Lower leg skin (tissue), 4 donors: ENCODE measurements around the gene CSMD2. TPM values are rescaled to one million over a fixed set of nuclear protein-coding genes. Genes with fewer than 3 reads are reported as not detected.

Source experiments
- DNase-seq, 2 donors: peaks; one replicate each; pipeline ENCODE4 v3.0.0-alpha.2; 2019; ENCODE audit warnings: low spot score in 2 of 2
- H3K4me3 ChIP-seq: fragments of 200-600 bp; sonication (generic); 2 replicates; pipeline ENCODE4 v1.5.1; 2017; ENCODE audit warnings: mild to moderate bottlenecking, low read depth; ENCODE audit not compliant: poor library complexity, severe bottlenecking
- POLR2A ChIP-seq, 2 donors: fragments of 450-650 bp; IDR thresholded peaks; one replicate each; pipeline ENCODE4 v1.6.1; 2016 to 2017; ENCODE audit warnings: antibody characterized with exemption in 2 of 2, mild to moderate bottlenecking in 1 of 2, moderate library complexity in 1 of 2
- WGBS, 2 donors: methylation state at CpG; one replicate each; pipeline ENCODE4 v1.1.5; 2018; 5-methylcytosine and 5-hydroxymethylcytosine counted together
- intact Hi-C: fragments of 100-400 bp; cut with DNase I; formaldehyde crosslinking; loops from one replicate; pipeline ENCODE4 v1.15.0; 2023; ENCODE audit warnings: low total_unique reads
- total RNA-seq, 4 donors: library from RNA; depleted of rRNA; stranded (reverse); fragments of >200 nt; gene quantifications; one replicate each; pipeline ENCODE4 v1.1.0, GENCODE V29; 2016
- TF ChIP-seq, protein P1 (sequence below), 3 donors: fragments of 450-650 bp; IDR thresholded peaks; one replicate each; pipeline ENCODE4 v1.5.1; 2016; ENCODE audit warnings: antibody characterized with exemption in 3 of 3, mild to moderate bottlenecking in 3 of 3, moderate library complexity in 2 of 3

The CSMD2 gene
- total RNA-seq, 4 donors from 2014 or later, result 0.11 to 1.0 TPM; not detected in 2

DNA sequence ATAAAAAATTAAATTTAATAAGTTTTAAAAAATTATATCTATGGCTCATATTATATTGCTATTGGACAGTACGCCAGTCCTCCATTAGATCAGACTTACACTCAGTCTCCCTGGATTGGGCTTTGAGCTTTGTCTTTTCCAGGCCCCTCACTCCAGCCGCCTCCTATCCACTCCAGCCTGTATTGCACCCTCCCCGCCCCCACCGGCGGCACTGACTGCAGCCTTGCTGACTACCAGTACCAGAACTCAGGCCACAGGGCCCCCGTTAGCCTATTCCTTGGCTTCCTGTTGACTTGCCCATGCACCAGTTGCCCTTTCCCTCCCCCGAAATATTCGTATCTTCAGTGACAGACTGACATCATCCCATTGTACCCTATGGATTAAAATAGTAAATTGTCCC is 127.9 kb downstream of the CSMD2 start:
- no peak for DNase-seq
- TF ChIP-seq, protein P1, sequence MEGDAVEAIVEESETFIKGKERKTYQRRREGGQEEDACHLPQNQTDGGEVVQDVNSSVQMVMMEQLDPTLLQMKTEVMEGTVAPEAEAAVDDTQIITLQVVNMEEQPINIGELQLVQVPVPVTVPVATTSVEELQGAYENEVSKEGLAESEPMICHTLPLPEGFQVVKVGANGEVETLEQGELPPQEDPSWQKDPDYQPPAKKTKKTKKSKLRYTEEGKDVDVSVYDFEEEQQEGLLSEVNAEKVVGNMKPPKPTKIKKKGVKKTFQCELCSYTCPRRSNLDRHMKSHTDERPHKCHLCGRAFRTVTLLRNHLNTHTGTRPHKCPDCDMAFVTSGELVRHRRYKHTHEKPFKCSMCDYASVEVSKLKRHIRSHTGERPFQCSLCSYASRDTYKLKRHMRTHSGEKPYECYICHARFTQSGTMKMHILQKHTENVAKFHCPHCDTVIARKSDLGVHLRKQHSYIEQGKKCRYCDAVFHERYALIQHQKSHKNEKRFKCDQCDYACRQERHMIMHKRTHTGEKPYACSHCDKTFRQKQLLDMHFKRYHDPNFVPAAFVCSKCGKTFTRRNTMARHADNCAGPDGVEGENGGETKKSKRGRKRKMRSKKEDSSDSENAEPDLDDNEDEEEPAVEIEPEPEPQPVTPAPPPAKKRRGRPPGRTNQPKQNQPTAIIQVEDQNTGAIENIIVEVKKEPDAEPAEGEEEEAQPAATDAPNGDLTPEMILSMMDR (IDR thresholded peaks at IDR 0.05), result no peak
- TF ChIP-seq POLR2A (IDR thresholded peaks at IDR 0.05), result no peak
- no peak overlapping the region for H3K4me3 ChIP-seq
- WGBS, 2 donors, result 81 to 89% methylated on average over 8 of the region's 8 CpGs
- intact Hi-C loops, result no loop called here

DNA sequence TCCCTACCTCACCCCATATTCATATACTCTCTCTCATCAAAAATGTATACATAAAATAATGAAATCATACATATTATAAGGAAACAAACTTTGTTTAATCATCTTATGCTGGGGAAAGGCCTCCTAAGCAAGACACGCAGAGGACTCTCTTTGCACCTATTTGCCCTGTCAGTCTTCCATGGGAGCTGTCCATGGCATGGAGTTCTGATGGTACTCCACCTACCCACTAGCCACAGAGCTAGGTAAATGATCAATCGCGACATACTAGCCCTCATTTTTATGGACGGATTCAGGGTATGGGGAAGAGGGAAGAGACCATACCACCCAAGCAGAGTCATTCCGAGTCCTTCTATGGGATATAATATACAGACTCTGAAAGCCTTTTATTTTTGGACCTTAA is 131.0 kb downstream of the CSMD2 start:
- no peak overlapping the region for H3K4me3 ChIP-seq
- no peak for DNase-seq
- intact Hi-C loops, result loop anchor here (5.0 kb wide), 1 partner anchor 637 kb away; no protein-coding TSS in a partner anchor
- TF ChIP-seq, protein P1 (IDR thresholded peaks at IDR 0.05), result no peak
- WGBS, 2 donors, result 67 to 89% methylated on average over 5 of the region's 5 CpGs

DNA sequence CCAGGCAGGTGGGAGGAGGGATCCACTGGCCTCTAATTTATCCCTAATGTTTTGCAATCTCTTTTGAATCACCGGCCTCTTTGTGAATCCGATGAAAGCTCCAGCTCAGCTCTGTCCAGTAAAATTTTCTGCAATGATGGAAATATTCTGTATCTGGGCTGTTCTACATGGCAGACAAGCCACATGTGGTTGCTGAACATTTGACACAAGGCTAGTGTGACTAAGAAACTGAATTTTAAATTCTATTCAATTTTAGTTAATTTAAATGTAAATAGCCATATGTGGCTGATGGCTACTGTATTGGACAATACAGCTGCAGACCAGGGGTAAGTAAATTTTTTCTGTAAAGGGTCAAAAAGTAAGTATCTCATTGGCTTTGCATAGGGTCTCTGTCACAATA is 135.1 kb downstream of the CSMD2 start:
- intact Hi-C loops, result loop anchor here (5.0 kb wide), 1 partner anchor 633 kb away; no protein-coding TSS in a partner anchor
- DNase-seq, result no peak
- no peak overlapping the region for H3K4me3 ChIP-seq
- WGBS, 2 donors, result 86 to 94% methylated on average over 2 of the region's 2 CpGs
- TF ChIP-seq, protein P1 (IDR thresholded peaks at IDR 0.05), result no peak
- no peak for TF ChIP-seq POLR2A (IDR thresholded peaks at IDR 0.05)

DNA sequence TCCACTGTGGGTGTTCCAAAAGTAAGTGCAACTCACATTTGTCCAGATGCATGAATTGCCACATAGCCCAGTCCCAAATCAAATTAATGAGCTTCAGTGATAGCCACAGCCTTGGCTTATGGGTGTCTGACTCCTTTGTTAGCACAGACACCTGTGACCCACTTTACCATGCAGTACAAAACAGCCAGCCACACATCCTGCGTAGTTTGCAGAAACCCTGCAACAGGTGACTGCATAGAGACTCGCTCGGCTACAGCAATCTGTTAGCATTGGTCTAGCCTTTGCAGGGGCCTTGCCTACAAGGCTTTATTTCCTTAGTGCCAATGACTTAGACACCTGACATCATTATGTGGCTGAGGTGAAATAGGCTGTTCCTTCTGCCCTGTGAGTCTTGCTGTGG is 135.5 kb downstream of the CSMD2 start:
- intact Hi-C loops, result no loop called here
- no peak for DNase-seq
- TF ChIP-seq, protein P1 (IDR thresholded peaks at IDR 0.05), result no peak
- TF ChIP-seq POLR2A (IDR thresholded peaks at IDR 0.05), result no peak
- WGBS, 2 donors, result 77 to 86% methylated on average over 3 of the region's 3 CpGs
- no peak overlapping the region for H3K4me3 ChIP-seq

DNA sequence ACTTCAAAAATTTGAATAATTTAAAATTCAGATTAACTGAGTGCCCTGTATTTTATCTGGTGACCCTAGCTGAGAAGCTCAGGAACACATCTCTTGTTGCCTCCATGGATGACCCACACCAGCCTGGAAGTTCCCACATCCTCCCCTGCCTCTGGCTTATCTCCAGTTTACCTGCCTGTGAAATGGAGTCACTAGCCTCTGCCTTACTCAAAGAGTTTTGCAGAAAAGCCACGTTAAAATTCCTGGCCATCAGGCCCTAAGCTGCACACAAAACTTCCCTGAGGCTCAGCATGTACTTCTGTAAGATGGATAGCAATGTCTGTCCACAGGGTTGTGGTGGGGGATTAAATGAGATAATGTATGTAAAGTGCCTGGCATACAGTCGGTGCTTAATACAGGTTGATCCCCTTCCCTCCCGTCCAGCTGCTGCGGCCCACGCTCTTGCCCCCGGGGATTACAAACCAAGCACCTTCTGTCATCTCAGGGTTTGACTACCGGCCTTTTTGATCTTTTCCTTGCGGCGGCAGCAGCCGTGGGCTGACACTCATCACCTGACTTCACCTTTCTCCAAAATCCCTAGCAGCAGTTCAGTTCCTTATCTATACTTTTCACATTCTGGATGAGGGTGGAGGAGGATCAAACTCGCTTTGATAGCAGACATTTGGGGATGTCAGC is 136.5 kb downstream of the CSMD2 start:
- no peak for DNase-seq
- intact Hi-C loops, result no loop called here
- TF ChIP-seq, protein P1 (IDR thresholded peaks at IDR 0.05), result no peak
- TF ChIP-seq POLR2A (IDR thresholded peaks at IDR 0.05), result no peak
- no peak overlapping the region for H3K4me3 ChIP-seq
- 71 to 91% methylated on average over 11 of the region's 11 CpGs for WGBS, 2 donors

DNA sequence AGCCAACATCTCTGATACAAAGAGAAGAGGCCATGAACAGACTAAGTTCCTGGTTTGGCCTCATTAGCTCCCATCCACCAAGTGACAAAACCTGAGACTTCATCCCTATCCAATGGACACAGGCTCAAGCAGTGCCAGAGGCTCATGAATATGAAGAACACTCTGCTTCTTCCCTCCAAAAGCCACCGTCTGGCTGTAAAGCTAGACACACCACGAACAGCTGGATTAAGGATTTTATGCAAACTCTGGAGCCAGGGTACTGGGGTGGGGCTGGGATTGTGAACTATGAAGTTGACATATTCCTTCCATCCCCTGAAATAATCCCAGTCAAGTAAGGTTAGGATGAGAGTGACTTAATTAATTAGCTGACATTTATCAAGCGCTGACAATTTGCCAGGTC is 139.4 kb downstream of the CSMD2 start:
- no peak overlapping the region for H3K4me3 ChIP-seq
- TF ChIP-seq, protein P1 (IDR thresholded peaks at IDR 0.05), result no peak
- no peak for TF ChIP-seq POLR2A (IDR thresholded peaks at IDR 0.05)
- 77% methylated on average over 3 of the region's 3 CpGs for WGBS, 2 donors
- intact Hi-C loops, result no loop called here
- no peak for DNase-seq
